ENCODE measurements around the gene RETREG2. TPM values are rescaled to one million over a fixed set of nuclear protein-coding genes. Genes with fewer than 3 reads are reported as not detected.
A peak's percentile ranks its signal among the peaks of the same experiment; 100 is the strongest.

Gene RETREG2
- total RNA-seq, 1 donor from 2014 or later: 32.9 TPM

GRCh38 chr2:219142329-219142728 is 35.7 kb upstream of the RETREG2 start:
- H3K27me3 Mint-ChIP-seq (ENCODE audit: insufficient read depth, low read depth): no peaks in the 10 kb centered on the region
- H3K36me3 Mint-ChIP-seq: peaks cover 23% of the 10 kb centered on the region
- Histone ChIP-seq H3K4me3 (no peak overlapping the region), H2AFZ (replicated peaks) (no peak overlapping the region), H3K9me3 (ENCODE audit: low read depth) (no peaks in the 10 kb centered on the region), H3F3A (ENCODE audit: low read depth) (no peaks in the 10 kb centered on the region), H3K27ac (no peak overlapping the region), H3K4me1 (no peaks in the 10 kb centered on the region), H3K4me2 (no peak overlapping the region), H3K9ac (no peak overlapping the region), H3K27me3 (no peaks in the 10 kb centered on the region), H3K79me2 (ENCODE audit: low read depth) (no peaks in the 10 kb centered on the region), H3K36me3 (no peaks in the 10 kb centered on the region), H4K20me1 (ENCODE audit: low read depth) (no peaks in the 10 kb centered on the region)
- H3K4me1 Mint-ChIP-seq: no peaks in the 10 kb centered on the region
- TF ChIP-seq, protein P1, sequence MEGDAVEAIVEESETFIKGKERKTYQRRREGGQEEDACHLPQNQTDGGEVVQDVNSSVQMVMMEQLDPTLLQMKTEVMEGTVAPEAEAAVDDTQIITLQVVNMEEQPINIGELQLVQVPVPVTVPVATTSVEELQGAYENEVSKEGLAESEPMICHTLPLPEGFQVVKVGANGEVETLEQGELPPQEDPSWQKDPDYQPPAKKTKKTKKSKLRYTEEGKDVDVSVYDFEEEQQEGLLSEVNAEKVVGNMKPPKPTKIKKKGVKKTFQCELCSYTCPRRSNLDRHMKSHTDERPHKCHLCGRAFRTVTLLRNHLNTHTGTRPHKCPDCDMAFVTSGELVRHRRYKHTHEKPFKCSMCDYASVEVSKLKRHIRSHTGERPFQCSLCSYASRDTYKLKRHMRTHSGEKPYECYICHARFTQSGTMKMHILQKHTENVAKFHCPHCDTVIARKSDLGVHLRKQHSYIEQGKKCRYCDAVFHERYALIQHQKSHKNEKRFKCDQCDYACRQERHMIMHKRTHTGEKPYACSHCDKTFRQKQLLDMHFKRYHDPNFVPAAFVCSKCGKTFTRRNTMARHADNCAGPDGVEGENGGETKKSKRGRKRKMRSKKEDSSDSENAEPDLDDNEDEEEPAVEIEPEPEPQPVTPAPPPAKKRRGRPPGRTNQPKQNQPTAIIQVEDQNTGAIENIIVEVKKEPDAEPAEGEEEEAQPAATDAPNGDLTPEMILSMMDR (IDR thresholded peaks at IDR 0.05): no peak
- no peak for TF ChIP-seq EZH2phosphoT487 (IDR thresholded peaks at IDR 0.05)
- TF ChIP-seq EZH2 (IDR thresholded peaks at IDR 0.05): no peak
- H3K4me3 Mint-ChIP-seq: no peak overlapping the region
- no peak for DNase-seq (ENCODE audit: low spot score)
- H3K9me3 Mint-ChIP-seq: no peaks in the 10 kb centered on the region
- no peak overlapping the region for H3K27ac Mint-ChIP-seq

- Mint-ChIP-seq H3K9me3 (no peaks in the 10 kb centered on the region), H3K27me3 (ENCODE audit: insufficient read depth, low read depth) (no peaks in the 10 kb centered on the region), H3K4me1 (no peaks in the 10 kb centered on the region), H3K4me3 (no peak overlapping the region), H3K27ac (no peak overlapping the region), H3K36me3 (peaks cover 11% of the 10 kb centered on the region)
- Histone ChIP-seq H2AFZ (replicated peaks) (no peak overlapping the region), H3K27me3 (no peaks in the 10 kb centered on the region), H3K9me3 (ENCODE audit: low read depth) (no peaks in the 10 kb centered on the region), H3K4me2 (no peak overlapping the region), H4K20me1 (ENCODE audit: low read depth) (no peaks in the 10 kb centered on the region), H3K36me3 (peaks cover 5% of the 10 kb centered on the region), H3F3A (ENCODE audit: low read depth) (no peaks in the 10 kb centered on the region), H3K4me3 (no peak overlapping the region), H3K79me2 (ENCODE audit: low read depth) (no peaks in the 10 kb centered on the region), H3K4me1 (no peaks in the 10 kb centered on the region), H3K27ac (no peak overlapping the region), H3K9ac (no peak overlapping the region)
- DNase-seq (ENCODE audit: low spot score): no peak
- TF ChIP-seq, protein P1 (IDR thresholded peaks at IDR 0.05): no peak
- TF ChIP-seq EZH2 (IDR thresholded peaks at IDR 0.05) (no peak), EZH2phosphoT487 (IDR thresholded peaks at IDR 0.05) (no peak)
These were observed 28.4 kb upstream of the RETREG2 start for GRCh38 chr2:219149667-219150066.

DNA sequence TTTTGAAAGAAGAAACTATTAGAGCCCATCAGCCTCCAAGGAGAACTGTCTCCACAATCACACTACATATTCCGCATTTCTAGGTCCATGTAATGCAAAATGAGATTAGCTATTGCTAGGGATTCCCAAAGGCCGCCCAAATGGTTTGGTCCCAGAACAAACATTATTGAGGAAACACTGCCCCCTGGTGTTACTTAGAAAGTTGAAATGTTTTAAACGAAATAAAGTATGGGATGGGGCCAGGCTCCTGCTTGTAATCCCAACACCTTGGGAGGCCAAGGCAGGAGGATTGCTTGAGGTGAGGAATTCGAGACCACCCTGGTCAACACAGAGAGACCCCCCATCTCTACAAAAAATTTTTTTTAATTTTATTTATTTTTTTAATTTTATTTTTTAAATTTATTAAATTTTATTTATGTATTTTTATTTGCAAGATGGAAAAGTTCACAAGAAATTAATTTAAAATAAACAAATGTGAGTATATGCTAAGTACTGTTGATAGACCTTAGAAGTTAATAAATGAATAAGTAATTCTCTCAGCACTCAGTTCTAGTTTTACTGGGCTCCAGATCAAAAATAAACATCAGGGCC is 22.9 kb upstream of the RETREG2 start:
- Histone ChIP-seq H3K4me1 (peaks cover 8% of the 10 kb centered on the region), H3F3A (ENCODE audit: low read depth) (peaks cover 22% of the 10 kb centered on the region), H3K9me3 (ENCODE audit: low read depth) (no peaks in the 10 kb centered on the region), H3K79me2 (ENCODE audit: low read depth) (no peaks in the 10 kb centered on the region), H3K36me3 (peaks cover 5% of the 10 kb centered on the region), H3K9ac (no peak overlapping the region), H3K27me3 (no peaks in the 10 kb centered on the region), H2AFZ (replicated peaks) (no peak overlapping the region), H3K4me3 (no peak overlapping the region), H3K27ac (no peak overlapping the region), H4K20me1 (ENCODE audit: low read depth) (peaks cover 27% of the 10 kb centered on the region), H3K4me2 (no peak overlapping the region)
- Mint-ChIP-seq H3K36me3 (peaks cover 3% of the 10 kb centered on the region), H3K4me3 (no peak overlapping the region), H3K9me3 (no peaks in the 10 kb centered on the region), H3K4me1 (peaks cover 6% of the 10 kb centered on the region), H3K27me3 (ENCODE audit: insufficient read depth, low read depth) (no peaks in the 10 kb centered on the region), H3K27ac (no peak overlapping the region)
- TF ChIP-seq EZH2phosphoT487 (IDR thresholded peaks at IDR 0.05) (no peak), EZH2 (IDR thresholded peaks at IDR 0.05) (no peak)
- TF ChIP-seq, protein P1 (IDR thresholded peaks at IDR 0.05): peak; percentile 77
- DNase-seq (ENCODE audit: low spot score): peak; percentile 91

Measured in neural progenitor cell (in vitro differentiated cells).